NCI-H2107 treated with DMSO at 0.1 percent for 48 hours (cell line): ENCODE data around the gene ARNT2.

Experiments
- DNase-seq: peaks from one replicate; lab custom pipeline; 2025; ENCODE audit not compliant: unreplicated experiment; lab: John Stamatoyannopoulos, UW

Gene ARNT2

GRCh38 chr15:80550219-80550907, 146.2 kb downstream of the ARNT2 start:
- no peak for DNase-seq

GRCh38 chr15:80550908-80551260, 146.7 kb downstream of the ARNT2 start:
- DNase-seq = no peak

- DNase-seq = no peak
These were observed 147.2 kb downstream of the ARNT2 start for GRCh38 chr15:80551348-80551747.

- no peak for DNase-seq
These were observed 150.4 kb downstream of the ARNT2 start for GRCh38 chr15:80554560-80554959.

- peak; percentile 66 for DNase-seq
These were observed 152.6 kb downstream of the ARNT2 start for GRCh38 chr15:80556694-80557367.

- no peak for DNase-seq
These were observed 153.5 kb downstream of the ARNT2 start for GRCh38 chr15:80557441-80558234.

GRCh38 chr15:80558631-80559319, 154.6 kb downstream of the ARNT2 start:
- no peak for DNase-seq

GRCh38 chr15:80559320-80559693, 155.1 kb downstream of the ARNT2 start:
- no peak for DNase-seq

GRCh38 chr15:80559761-80560160, 155.6 kb downstream of the ARNT2 start:
- no peak for DNase-seq

GRCh38 chr15:80560601-80561400, 156.6 kb downstream of the ARNT2 start:
- DNase-seq = no peak

GRCh38 chr15:80561500-80561899, 157.3 kb downstream of the ARNT2 start:
- no peak for DNase-seq

- DNase-seq = no peak
These were observed 157.9 kb downstream of the ARNT2 start for GRCh38 chr15:80562033-80562432.

- DNase-seq = no peak
These were observed 158.7 kb downstream of the ARNT2 start for GRCh38 chr15:80562846-80563245.

- no peak for DNase-seq
These were observed 159.3 kb downstream of the ARNT2 start for GRCh38 chr15:80563372-80563997.

GRCh38 chr15:80564056-80564455, 159.9 kb downstream of the ARNT2 start:
- DNase-seq = no peak

GRCh38 chr15:80565398-80565797, 161.2 kb downstream of the ARNT2 start:
- DNase-seq = no peak

GRCh38 chr15:80565988-80566387, 161.8 kb downstream of the ARNT2 start:
- no peak for DNase-seq

- DNase-seq = peak; percentile 5
These were observed 163.6 kb downstream of the ARNT2 start for GRCh38 chr15:80567721-80568157.

GRCh38 chr15:80568298-80568697, 164.1 kb downstream of the ARNT2 start:
- no peak for DNase-seq
